ENCODE data around the gene SUGP2.

Gene SUGP2

DNA sequence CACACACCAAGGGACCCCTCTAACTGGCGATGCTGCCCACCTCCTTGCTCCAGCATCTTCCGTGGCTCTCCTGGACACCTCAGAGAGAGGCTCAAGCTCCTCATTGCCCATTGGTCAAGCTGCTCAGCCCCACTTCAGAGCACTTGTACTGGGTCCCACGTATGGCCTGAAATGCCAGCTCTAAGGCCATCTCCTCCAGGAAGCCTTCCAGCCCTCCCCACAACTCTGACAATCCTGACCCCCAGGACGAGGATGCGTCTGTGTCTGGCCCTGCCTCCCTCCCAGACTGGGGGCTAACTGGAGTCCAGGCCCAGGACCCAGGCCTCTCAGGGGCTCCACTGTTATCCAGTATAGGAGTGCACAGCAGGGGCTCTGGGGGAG lies 84.4 kb downstream of the SUGP2 start:
- DNase-seq, result no peak

DNA sequence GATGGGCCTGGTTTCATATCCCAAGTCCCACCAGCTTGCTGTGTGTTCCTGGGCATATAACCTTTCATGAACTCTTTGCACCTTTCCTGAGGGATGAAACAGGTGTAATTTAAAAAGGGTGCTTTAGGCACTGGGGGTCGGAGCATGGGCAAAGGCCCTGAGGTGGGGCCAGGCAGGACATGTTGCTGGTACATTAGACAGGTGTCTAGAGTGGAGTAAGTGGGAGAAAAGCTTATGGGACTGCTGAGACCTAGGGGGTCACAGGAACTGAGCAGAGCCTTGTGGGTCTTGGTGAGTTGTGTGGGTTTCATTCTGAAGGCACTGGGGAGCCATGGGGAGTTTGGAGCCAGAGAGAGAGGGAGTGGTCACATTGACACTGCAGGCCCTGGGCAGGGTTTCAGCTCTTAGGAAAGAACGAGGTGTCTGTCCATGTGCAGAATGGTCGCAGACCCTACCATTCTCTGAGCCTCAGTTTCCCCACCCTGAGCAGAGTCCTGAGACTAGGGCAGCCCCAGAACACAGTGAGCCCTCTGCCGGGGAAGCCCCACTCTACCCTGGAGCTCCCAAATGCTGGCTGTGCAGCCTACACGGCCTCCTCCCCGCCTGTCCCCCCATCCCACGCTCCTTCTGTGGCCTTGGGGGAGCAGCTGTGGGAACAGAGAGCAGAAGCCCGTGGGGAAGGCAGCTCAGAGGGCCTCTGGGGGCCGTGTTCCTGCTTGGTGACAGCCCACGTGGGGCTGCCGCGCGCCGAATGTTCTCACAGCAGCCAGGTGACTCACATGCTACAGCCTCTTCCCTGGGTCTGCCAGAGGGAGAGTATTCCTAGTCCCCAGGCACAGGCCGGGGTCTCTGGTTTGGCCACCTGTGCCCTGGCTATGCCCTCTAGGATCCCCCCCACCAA lies 85.0 kb downstream of the SUGP2 start:
- no peak for DNase-seq

DNA sequence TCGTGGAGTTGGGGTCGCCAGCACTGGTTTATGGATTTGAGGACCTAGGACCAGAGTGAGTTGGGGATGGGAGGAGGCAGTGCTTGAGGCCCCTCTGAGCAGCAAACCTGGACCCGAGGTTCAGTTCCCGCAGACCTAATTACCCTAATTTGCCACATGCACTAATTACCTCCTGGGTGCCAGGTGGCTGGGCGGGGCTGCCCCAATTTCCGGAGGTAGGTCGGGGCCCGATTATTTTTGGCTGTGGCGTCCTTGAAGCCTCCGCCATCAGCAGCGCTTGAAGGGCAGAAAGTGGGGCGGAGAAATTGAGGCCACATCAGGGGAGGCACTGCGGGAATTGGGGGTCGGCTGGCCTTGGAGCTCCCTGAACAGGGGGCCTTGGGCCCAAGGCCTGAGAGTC lies 86.4 kb downstream of the SUGP2 start:
- DNase-seq, result no peak

DNA sequence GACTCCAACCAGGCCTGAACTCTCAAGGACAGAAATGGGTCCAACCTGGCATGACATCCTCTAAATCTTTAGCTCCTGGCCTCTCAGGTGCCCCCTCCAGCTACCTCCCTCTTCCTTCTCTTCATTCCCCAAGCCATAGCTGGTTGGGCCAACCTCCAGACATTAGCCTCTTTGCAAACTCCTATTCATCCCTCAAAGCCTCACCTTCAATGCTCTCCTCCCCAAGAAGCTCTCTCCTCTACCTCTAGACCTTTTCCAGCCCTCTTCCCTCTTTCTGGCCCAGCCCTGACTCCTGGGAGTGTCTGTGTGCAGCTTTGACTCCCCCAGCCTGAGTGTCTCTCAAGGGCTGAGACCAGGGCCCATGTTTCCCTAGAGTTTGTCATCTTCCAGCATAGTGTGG lies 87.0 kb downstream of the SUGP2 start:
- DNase-seq, result no peak

DNA sequence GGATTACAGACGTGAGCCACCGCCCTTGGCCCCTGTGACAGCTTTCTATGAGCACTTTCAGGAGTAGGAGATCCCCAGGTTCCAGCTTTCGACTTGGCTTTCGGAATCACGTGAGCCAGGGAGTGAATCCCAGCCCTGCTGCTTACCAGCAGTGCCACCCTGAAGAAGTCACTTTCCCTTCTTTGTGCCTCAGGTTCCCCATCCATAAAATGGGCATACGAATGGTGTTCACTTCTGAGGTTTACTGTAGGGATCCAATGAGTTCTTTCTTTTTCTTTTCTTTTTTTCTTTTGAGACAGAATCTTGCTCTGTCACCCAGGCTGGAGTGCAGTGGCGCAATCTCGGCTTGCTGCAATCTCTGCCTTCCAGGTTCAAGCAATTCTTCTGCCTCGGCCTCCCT lies 88.0 kb downstream of the SUGP2 start:
- DNase-seq, result no peak

DNA sequence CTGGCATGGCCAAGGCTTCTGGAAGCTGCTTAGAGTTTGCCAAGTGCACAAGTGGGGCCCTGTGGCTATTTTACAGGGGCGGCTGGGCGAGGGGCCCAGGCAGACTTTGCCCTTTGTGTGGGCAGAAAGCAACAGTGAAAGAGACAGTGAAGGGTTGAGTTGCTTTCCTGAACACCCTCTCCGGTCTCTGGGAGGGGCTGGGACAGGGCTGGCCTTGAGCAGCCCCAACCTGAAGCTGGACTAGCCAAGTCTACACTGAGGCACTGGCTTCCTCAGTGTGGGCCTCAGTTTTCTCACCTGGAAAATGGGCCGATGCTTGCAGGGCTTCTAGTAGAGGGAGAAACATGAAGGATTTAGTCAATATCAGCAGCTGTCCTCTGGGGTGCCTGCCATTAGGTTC lies 89.9 kb downstream of the SUGP2 start:
- DNase-seq, result no peak

DNA sequence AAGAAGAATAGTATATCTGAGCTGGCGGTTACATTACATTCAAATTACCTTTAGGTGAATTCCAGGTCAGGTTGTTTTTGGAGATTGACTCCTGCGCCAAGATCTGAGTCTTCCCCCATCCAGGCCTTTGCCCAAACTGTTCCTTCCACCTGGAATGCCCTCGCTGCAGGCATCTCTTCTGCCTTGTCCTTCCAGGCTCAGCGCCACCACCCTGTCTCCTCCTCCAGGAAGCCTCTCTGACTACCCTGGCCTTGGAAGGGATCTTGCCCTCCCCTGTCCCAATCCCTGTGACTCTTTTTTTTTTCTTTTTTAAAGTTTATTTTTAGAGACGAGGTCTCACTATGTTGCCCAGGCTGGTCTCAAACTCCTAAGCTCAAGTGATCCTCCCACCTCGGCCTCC lies 90.6 kb downstream of the SUGP2 start:
- no peak for DNase-seq

DNA sequence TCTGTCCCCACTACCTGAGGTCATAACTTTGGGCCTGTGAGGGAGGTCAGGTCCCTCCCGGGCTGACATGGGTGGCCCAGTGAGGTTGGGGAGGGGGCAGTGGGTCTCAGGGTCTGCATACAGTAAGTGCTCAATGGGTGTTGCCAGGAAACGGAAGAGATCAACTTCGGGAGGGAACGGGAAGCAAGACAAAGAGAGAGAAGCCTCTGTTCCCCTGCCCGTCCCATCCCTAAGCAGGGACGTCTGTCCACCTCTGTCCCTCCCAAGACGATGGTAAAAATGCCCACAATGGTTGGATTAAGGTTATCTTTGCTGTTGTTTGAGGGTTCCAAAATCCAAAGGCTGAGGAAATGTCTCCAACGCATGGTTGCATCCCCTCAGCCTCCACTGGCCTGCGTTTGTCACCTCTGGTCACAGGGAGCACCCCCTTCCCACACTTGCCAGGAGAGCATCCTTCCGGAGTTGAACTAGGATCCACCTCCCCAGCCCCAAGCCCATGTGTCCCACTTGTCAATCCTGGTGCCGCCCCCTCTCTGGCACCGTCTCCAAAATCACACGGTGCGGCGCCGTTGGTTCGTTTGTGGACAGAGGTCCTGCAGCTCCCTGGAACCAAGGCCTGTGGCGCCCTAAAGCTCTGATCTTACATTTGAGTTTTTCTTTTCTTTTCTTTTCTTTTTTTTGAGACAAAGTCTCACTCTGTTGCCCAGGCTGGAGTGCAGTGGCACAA lies 91.5 kb downstream of the SUGP2 start:
- DNase-seq, result no peak
